Transverse colon (tissue), 3 donors: ENCODE measurements around the gene GADL1.

Experiments
- POLR2A ChIP-seq: fragments of 450-650 bp; IDR thresholded peaks from one replicate; pipeline ENCODE4 v1.6.1; 2016; ENCODE audit warnings: antibody characterized with exemption, mild to moderate bottlenecking, moderate library complexity
- TF ChIP-seq, protein P1 (sequence below), 5 experiments: fragments of 200-600 bp in 3 of 5; fragments of 450-650 bp in 2 of 5; sonication (generic) in 3 of 5; IDR thresholded peaks; 1 replicate in 2 of 5; 2 replicates in 3 of 5; pipeline ENCODE4 v1.5.1; 2016 to 2017; ENCODE audit warnings: antibody characterized with exemption in 5 of 5, inconsistent platforms in 3 of 5, mild to moderate bottlenecking in 2 of 5, moderate library complexity in 1 of 5

DNA sequence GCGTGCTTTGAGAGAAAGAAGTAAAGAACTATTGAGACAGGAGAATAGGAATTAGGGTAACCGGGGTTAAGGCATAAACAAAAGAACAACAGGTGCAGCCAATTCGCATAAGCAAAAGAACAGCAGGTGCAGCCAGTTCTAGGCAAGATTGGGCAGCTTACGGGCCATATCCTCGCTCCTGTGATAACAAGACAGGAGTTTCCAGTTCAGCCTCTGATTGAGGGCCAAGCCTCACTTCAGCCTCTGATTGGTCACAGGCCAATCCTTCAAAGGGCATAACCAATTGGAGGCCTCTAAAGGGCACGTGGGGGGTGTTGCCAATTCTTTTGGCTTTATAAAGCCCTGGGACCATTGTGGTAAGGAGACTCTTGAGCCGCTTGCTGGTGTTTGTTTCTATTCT, 143.5 kb downstream of the GADL1 start:
- TF ChIP-seq, protein P1, sequence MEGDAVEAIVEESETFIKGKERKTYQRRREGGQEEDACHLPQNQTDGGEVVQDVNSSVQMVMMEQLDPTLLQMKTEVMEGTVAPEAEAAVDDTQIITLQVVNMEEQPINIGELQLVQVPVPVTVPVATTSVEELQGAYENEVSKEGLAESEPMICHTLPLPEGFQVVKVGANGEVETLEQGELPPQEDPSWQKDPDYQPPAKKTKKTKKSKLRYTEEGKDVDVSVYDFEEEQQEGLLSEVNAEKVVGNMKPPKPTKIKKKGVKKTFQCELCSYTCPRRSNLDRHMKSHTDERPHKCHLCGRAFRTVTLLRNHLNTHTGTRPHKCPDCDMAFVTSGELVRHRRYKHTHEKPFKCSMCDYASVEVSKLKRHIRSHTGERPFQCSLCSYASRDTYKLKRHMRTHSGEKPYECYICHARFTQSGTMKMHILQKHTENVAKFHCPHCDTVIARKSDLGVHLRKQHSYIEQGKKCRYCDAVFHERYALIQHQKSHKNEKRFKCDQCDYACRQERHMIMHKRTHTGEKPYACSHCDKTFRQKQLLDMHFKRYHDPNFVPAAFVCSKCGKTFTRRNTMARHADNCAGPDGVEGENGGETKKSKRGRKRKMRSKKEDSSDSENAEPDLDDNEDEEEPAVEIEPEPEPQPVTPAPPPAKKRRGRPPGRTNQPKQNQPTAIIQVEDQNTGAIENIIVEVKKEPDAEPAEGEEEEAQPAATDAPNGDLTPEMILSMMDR (IDR thresholded peaks at IDR 0.05) = no peak
- TF ChIP-seq POLR2A = no peak
